DND-41 (cell line): ENCODE measurements around the gene ZMYM1.

Source experiments
- EZH2 ChIP-seq: IDR thresholded peaks from 3 replicates; pipeline ENCODE4 v1.6.1; 2012; ENCODE audit warnings: borderline replicate concordance, low read depth, mild to moderate bottlenecking, moderate library complexity, low read length, inconsistent platforms; ENCODE audit not compliant: severe bottlenecking
- TF ChIP-seq, protein P1 (sequence below): IDR thresholded peaks from 2 replicates; pipeline ENCODE4 v1.5.1; 2012; ENCODE audit warnings: borderline replicate concordance, low read length, moderate library complexity, mild to moderate bottlenecking; ENCODE audit not compliant: poor library complexity, severe bottlenecking; ENCODE audit errors: extremely low read depth

DNA sequence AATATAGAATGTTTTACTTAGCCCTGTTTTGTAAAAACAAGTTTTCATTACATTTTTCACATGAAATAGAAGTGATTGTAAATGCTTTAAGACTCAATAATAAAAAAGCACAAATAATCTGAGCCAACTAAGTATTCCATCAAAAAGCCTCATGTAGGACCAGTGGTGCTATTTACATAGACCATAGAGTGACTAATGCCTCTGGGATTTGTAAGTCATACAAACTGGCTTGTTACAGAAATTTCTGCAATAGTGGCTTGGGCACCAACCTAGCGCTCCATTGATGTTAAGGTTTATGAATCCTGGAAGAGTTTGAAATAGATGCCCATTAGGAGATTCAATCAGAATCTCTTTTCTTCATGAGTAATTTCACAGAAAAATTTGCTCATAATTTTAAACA, 31.9 kb downstream of the ZMYM1 start:
- TF ChIP-seq, protein P1, sequence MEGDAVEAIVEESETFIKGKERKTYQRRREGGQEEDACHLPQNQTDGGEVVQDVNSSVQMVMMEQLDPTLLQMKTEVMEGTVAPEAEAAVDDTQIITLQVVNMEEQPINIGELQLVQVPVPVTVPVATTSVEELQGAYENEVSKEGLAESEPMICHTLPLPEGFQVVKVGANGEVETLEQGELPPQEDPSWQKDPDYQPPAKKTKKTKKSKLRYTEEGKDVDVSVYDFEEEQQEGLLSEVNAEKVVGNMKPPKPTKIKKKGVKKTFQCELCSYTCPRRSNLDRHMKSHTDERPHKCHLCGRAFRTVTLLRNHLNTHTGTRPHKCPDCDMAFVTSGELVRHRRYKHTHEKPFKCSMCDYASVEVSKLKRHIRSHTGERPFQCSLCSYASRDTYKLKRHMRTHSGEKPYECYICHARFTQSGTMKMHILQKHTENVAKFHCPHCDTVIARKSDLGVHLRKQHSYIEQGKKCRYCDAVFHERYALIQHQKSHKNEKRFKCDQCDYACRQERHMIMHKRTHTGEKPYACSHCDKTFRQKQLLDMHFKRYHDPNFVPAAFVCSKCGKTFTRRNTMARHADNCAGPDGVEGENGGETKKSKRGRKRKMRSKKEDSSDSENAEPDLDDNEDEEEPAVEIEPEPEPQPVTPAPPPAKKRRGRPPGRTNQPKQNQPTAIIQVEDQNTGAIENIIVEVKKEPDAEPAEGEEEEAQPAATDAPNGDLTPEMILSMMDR, result no peak
- no peak for TF ChIP-seq EZH2
